HTERT RPE-1 (cell line): ENCODE measurements around the gene TNFRSF4.

ENCODE experiments used
- in situ Hi-C: fragments of 300-500 bp; cut with MboI; formaldehyde crosslinking; loops from 4 replicates; pipeline ENCODE4 v1.14.3; 2020; ENCODE audit warnings: low sequenced_read_pairs

The TNFRSF4 gene

DNA sequence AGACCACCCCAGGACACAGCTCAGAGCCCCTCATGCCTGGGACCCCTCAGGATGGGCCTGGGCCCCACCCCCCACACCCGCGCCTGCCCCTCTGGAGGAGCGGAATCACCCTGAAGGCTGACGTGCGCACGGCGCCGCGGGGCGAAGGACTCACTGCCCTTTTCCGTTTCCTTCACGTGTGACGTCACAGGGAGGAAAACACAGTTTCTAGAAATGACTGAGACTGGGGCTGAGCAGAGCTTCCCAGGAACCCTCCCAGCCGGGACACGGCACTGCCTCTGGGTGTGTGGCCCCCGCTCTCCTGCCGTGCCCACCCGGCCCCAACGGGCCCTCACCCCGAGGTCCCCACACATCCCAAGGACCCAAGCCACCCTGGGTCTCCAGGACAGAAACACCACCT, 5.4 kb upstream of the TNFRSF4 start:
- in situ Hi-C loops = no loop called here

- in situ Hi-C loops = no loop called here
Observed at GRCh38 chr1:1218524-1219200, 4.7 kb upstream of the TNFRSF4 start.

GRCh38 chr1:1217621-1218523, 3.9 kb upstream of the TNFRSF4 start:
- in situ Hi-C loops = no loop called here

GRCh38 chr1:1216770-1217620, 3.0 kb upstream of the TNFRSF4 start:
- in situ Hi-C loops = no loop called here

DNA sequence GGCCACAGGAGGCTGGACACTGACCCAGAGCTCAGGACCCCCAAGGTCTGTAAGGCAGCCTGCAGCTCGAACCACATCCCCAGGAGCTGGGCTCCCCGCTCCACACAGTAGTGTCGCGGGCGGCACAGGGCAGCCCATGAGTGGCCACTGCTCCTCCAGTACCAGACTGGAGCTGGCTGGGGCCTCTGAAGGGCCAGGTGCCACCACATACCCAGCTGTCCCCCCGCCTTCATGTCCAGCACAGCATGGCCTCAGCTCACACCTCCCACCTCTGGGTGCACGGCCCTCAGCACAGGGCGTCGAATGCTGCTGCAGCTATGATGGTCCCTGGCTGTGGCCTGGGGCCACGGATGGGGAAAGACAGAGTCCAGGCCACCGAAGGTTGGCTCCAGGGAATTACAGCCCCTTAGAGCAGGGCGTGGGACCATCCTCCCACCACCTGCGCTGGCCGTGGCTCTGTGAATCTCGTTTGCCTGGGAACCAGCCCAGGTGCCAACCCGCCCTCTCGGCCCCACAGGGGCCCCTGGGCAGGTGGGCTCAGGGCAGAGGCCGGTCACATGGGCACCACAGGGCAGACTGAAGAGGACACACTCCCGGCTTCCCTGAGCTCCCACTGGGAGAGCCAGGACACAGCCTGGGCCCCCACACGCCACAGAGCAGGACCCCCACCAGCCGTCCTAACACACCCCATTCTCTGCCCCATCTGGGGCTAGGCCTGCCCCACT, 2.1 kb upstream of the TNFRSF4 start:
- in situ Hi-C loops = no loop called here

GRCh38 chr1:1215080-1215676, 1.2 kb upstream of the TNFRSF4 start:
- in situ Hi-C loops = no loop called here

GRCh38 chr1:1212780-1213344, 1.1 kb downstream of the TNFRSF4 start:
- in situ Hi-C loops = no loop called here

GRCh38 chr1:1211541-1212441, 2.2 kb downstream of the TNFRSF4 start:
- in situ Hi-C loops = no loop called here

- in situ Hi-C loops = no loop called here
Observed at GRCh38 chr1:1210726-1211540, 3.0 kb downstream of the TNFRSF4 start.

DNA sequence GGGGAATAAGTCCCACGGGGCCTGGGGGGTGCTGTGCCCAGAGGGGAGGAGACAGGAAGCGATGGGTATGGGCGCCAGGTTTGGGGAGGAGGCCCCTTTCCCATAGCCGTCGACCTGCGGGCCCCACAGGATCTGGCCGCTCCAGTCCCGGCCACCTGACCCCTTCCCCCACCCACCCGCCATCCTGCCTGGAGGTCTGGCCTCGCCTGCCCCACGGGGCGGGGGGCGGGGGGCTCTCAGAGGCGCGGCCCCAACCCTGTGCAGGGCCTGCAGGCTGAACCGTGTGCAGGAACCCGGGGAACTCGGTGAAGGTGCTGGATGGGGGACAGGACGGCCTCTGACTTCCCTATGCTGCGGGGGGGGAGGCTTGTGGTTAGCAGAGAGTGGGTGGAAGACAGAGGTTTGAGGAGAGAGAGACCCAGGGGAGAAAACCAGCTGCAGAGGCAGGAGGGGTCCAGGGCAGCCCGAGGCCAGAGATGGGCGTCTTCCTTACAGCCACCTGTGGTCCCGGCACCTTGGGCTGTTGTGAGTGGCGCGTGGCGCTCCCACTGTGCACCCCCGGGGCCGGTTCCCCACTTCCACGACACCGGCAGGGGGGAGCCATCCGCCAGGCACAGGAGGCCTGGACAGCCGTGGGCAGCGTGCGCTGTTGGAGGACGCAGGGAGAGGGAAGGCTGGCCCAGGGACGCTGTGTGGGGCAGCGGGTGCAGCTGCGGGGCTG, 5.1 kb downstream of the TNFRSF4 start:
- in situ Hi-C loops = no loop called here

DNA sequence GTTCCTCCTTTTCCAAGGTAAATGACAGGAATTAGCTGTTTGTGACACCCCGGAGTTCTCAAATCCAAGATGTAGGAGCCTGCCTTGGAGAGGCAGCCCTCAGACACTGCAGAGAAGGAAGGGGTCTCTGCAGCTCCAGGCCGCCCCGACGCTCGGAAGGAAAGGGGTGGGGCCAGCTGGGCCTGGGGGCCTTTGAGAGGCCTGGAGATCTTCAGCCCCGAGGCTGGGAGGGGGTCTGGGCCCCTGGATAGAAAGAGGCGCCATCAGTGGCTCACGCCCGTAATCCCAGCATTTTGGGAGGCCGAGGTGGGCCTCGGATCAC, 6.4 kb downstream of the TNFRSF4 start:
- in situ Hi-C loops = no loop called here

GRCh38 chr1:1206966-1207531, 6.9 kb downstream of the TNFRSF4 start:
- in situ Hi-C loops = no loop called here

GRCh38 chr1:1206376-1206965, 7.5 kb downstream of the TNFRSF4 start, which contains the start of gene TNFRSF18:
TNFRSF18 (minus strand) TSS chr1:1206592; CDS start chr1:1206571, 21 bp downstream.
- in situ Hi-C loops = no loop called here

- in situ Hi-C loops = no loop called here
Observed at GRCh38 chr1:1205769-1206375, 8.1 kb downstream of the TNFRSF4 start.

GRCh38 chr1:1204998-1205768, 8.8 kb downstream of the TNFRSF4 start:
- in situ Hi-C loops = no loop called here
